ENCODE measurements around the gene TRIM65.

The TRIM65 gene

DNA sequence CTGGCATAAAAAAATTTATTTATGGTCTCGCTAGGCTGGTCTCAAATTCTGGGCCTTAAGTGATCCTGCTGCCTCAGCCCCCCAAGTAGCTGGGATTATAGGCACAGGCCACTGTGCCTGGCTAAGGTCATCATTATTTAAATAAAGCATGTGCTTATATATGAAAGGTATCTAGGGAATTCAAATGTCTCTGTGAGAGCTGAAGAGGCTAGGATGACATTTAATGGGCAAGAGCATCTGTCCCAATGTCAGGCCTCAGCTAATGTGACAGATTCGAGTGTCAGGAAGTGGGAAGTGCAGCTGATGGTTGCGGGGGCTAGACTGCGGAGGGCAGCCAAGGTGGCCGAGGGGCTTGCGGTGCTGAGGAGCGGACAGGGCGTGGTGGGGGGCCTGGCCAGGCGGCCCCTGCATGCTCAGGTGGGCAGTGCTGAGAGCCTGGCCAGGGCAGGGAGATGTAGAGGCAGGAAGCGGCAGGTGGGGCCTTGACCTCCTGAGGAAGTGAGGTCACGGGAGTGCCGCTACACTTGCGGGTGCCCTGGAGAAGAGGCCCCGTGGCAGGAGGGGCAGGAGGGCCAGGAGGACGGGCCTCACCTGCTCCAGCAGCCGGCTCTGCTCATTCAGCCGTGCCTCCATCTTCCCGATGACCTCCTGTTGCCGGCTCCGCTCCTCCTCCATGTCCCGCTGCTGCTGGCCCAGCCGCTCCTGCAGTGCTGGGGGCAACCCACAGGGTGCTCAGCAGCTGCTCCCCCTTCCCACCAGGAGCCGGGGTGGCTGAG lies 20.6 kb upstream of the TRIM65 start:
- Histone ChIP-seq H3K9ac (ENCODE audit: low read length) (no peak overlapping the region), H3K9me3 (ENCODE audit: control insufficient read depth, insufficient read depth, low read depth, low read length) (no peaks in the 10 kb centered on the region), H3K4me1 (ENCODE audit: control insufficient read depth, insufficient read depth, low read length) (no peaks in the 10 kb centered on the region), H3K36me3 (ENCODE audit: control insufficient read depth, insufficient read depth, low read length) (peaks cover 40% of the 10 kb centered on the region), H3K27me3 (ENCODE audit: control insufficient read depth, insufficient read depth, low read length) (no peaks in the 10 kb centered on the region), H3K27ac (ENCODE audit: low read depth, low read length) (no peak overlapping the region), H3K4me3 (ENCODE audit: low read depth, low read length) (no peak overlapping the region)

DNA sequence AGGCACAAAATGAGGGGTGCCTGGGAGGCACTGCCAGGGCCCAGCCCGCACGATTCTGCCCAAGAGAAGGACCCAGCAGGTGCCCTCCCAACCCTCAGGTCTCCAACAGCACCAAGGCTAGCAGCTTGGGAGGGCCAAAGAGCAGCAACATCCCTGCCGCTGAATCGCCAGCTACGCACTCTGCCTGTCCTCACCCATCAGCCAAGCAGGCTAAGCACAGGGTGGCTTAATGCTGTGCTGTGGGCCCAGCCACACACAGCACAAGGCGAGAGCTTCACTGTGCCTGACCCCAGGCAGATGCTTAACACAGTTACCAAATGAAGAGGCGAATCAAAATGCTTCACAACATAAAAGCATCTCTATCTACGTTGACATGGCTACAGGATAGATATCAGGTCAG lies 18.5 kb upstream of the TRIM65 start:
- H3K4me1 ChIP-seq (ENCODE audit: control insufficient read depth, insufficient read depth, low read length): 0 out of 2 replicates have a peak, but pooled peaks cover 3% of the 10 kb centered on the region
- no peak overlapping the region for H3K27ac ChIP-seq (ENCODE audit: low read depth, low read length)
- no peaks in the 10 kb centered on the region for H3K27me3 ChIP-seq (ENCODE audit: control insufficient read depth, insufficient read depth, low read length)
- peaks cover 35% of the 10 kb centered on the region for H3K36me3 ChIP-seq (ENCODE audit: control insufficient read depth, insufficient read depth, low read length)
- H3K9ac ChIP-seq (ENCODE audit: low read length): no peak overlapping the region
- H3K4me3 ChIP-seq (ENCODE audit: low read depth, low read length): no peak overlapping the region
- H3K9me3 ChIP-seq (ENCODE audit: control insufficient read depth, insufficient read depth, low read depth, low read length): no peaks in the 10 kb centered on the region

DNA sequence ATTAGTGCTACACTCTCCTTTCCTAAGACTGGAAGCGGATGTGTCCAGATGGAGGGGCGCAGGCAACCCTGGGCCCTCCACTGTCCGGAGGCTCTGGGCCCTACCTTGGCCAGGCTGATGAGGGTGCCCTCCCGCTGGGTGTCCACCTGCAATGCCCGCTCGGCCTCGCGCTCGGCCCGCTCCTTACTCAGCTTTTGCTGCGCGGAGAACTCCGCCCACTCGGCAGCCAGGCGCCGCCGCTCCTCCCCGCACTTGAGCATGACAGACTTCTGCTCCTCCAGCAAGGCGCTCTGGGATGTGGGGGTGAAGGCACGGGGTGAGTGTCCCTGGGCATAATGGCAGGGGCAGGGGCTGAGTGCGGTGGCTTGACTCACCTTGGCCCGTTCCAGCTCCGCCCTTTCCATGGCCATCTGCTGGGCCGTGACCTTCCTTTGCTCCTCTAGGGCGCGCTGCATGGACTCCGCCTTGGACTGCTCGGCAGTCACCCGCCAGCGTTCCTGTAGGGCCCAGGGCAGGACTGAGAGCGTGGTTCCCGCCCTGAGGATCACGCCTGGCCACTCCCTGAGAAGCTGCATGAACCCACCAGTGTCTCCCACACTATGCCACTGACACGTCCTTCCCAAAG lies 18.0 kb upstream of the TRIM65 start:
- H3K27me3 ChIP-seq (ENCODE audit: control insufficient read depth, insufficient read depth, low read length): no peaks in the 10 kb centered on the region
- no peak overlapping the region for H3K4me3 ChIP-seq (ENCODE audit: low read depth, low read length)
- H3K27ac ChIP-seq (ENCODE audit: low read depth, low read length): no peak overlapping the region
- H3K4me1 ChIP-seq (ENCODE audit: control insufficient read depth, insufficient read depth, low read length): 0 out of 2 replicates have a peak, but pooled peaks cover 3% of the 10 kb centered on the region
- H3K9me3 ChIP-seq (ENCODE audit: control insufficient read depth, insufficient read depth, low read depth, low read length): no peaks in the 10 kb centered on the region
- peaks cover 30% of the 10 kb centered on the region for H3K36me3 ChIP-seq (ENCODE audit: control insufficient read depth, insufficient read depth, low read length)
- no peak overlapping the region for H3K9ac ChIP-seq (ENCODE audit: low read length)

DNA sequence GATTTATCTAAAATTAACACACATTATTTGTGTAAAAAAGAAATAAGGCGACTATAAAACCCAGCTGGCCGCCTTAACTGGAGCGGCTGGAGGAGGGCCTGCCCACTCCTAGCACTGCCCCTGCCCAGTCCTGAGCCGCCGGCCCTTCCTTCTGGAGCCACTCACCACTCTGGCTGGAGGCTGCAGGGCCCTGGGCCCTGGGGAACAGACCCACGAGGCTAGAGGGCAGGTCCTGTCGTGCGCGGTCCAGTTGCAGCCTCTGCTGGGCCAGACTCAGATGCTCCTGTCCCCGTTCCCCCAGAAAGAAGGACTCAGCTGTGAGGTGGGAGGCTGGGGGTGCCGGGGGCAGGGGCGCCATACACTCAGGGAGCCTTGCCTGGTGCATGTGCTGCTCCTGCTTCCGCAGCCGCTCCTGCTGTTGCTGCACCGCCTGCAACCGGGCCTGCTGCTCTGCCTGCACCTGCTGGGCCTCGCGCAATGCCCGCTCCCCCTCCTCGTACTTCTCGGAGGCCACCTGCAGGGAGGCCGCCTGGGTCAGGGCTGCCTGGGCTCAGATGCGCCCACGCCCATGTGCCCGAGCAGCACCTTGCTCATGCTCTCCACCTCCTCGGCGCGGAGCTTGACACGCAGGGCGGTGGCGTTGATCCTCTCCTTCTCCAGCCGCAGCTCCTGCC lies 16.9 kb upstream of the TRIM65 start:
- Histone ChIP-seq H3K36me3 (ENCODE audit: control insufficient read depth, insufficient read depth, low read length) (peaks cover 28% of the 10 kb centered on the region), H3K27ac (ENCODE audit: low read depth, low read length) (no peak overlapping the region), H3K27me3 (ENCODE audit: control insufficient read depth, insufficient read depth, low read length) (no peaks in the 10 kb centered on the region), H3K9me3 (ENCODE audit: control insufficient read depth, insufficient read depth, low read depth, low read length) (no peaks in the 10 kb centered on the region), H3K9ac (ENCODE audit: low read length) (no peak overlapping the region), H3K4me3 (ENCODE audit: low read depth, low read length) (no peak overlapping the region), H3K4me1 (ENCODE audit: control insufficient read depth, insufficient read depth, low read length) (0 out of 2 replicates have a peak, but pooled peaks cover 3% of the 10 kb centered on the region)

DNA sequence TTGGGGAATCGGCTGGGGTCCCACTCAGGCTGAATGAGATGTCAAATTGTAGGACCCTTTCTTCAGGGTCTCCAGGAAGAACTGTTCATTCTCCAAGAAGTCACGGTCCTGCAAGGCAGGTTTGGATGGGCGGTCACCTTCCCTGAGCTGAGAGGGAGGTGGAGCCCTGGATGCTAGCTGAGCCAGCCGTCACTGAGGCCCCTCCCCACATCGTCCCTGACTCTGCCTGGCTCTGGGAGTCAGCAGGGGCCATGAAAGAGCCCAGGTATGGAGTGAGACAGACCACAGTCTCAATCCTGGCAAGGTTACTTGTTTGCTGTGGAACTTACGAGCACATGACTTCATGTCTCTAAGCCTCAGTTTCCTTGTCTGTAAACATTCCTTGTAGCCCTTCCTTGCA lies 13.9 kb upstream of the TRIM65 start:
- H3K27ac ChIP-seq (ENCODE audit: low read depth, low read length): no peak overlapping the region
- 0 out of 2 replicates have a peak, but pooled peaks cover 3% of the 10 kb centered on the region for H3K4me1 ChIP-seq (ENCODE audit: control insufficient read depth, insufficient read depth, low read length)
- no peaks in the 10 kb centered on the region for H3K27me3 ChIP-seq (ENCODE audit: control insufficient read depth, insufficient read depth, low read length)
- H3K9me3 ChIP-seq (ENCODE audit: control insufficient read depth, insufficient read depth, low read depth, low read length): no peaks in the 10 kb centered on the region
- no peak overlapping the region for H3K9ac ChIP-seq (ENCODE audit: low read length)
- H3K36me3 ChIP-seq (ENCODE audit: control insufficient read depth, insufficient read depth, low read length): peaks cover 19% of the 10 kb centered on the region
- H3K4me3 ChIP-seq (ENCODE audit: low read depth, low read length): no peak overlapping the region

DNA sequence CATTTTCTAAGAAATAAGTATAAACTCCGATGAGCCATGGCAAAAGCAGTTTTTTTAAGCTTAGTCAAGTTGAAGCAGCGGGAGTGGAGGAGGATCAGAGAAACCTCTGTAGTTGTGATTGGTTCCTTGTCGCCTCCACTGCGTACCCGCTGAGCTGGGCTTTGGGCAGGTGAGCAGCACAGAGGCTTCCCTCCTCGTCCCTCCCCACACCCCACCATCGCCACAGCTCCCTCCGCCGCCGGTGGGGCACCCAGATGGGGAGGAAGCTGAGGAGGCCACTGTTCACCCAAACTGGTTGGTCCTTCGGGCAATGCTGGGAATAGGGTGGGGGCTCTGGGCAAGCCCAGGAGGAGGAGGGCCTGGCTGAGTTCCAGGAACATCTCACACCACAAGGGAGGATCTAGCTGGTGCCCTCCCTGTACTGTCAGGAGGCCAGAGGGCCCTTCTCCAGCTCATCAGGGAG lies 13.1 kb upstream of the TRIM65 start:
- Histone ChIP-seq H3K27me3 (ENCODE audit: control insufficient read depth, insufficient read depth, low read length) (no peaks in the 10 kb centered on the region), H3K4me3 (ENCODE audit: low read depth, low read length) (no peak overlapping the region), H3K9me3 (ENCODE audit: control insufficient read depth, insufficient read depth, low read depth, low read length) (no peaks in the 10 kb centered on the region), H3K36me3 (ENCODE audit: control insufficient read depth, insufficient read depth, low read length) (peaks cover 19% of the 10 kb centered on the region), H3K9ac (ENCODE audit: low read length) (no peak overlapping the region), H3K27ac (ENCODE audit: low read depth, low read length) (no peak overlapping the region), H3K4me1 (ENCODE audit: control insufficient read depth, insufficient read depth, low read length) (0 out of 2 replicates have a peak, but pooled peaks cover 3% of the 10 kb centered on the region)

DNA sequence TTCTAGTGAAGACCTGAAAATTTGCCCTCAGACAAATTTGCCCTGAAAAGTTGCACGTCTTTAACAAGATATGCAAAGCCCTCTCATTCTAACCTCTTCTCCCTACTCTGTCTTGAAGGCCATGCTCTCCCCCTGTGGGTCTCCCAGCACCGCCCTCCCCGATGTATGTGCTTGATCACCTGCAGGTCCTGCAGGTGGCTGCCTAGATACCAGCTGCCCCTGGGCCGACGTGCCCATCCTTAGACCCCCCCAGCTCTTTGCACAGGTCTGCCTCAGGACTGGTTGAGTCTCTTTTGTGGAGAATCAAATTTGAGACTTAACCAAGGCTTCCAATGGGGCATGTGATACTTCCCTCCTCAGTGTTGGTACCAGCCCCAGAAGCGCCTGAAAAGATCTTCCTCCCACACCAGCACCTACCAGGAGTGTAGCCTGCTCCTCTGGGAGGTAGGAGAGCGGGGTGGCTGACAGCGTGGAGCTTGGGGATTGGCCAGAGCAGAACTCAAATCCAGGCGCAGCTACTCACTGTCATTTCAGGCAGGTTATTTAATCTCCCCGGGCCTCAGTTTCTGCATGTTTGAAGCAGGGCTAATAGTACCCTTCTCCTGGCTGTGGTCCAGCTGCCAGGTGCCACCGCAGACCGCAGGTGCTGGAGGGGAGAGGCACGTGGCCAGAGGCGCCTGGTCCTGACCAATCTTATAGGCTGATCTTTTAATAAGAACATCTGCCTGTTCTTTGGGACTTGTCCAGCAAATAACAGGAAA lies 12.5 kb upstream of the TRIM65 start:
- no peak overlapping the region for H3K27ac ChIP-seq (ENCODE audit: low read depth, low read length)
- H3K9me3 ChIP-seq (ENCODE audit: control insufficient read depth, insufficient read depth, low read depth, low read length): no peaks in the 10 kb centered on the region
- H3K36me3 ChIP-seq (ENCODE audit: control insufficient read depth, insufficient read depth, low read length): peaks cover 15% of the 10 kb centered on the region
- H3K27me3 ChIP-seq (ENCODE audit: control insufficient read depth, insufficient read depth, low read length): no peaks in the 10 kb centered on the region
- H3K9ac ChIP-seq (ENCODE audit: low read length): no peak overlapping the region
- no peak overlapping the region for H3K4me3 ChIP-seq (ENCODE audit: low read depth, low read length)
- 0 out of 2 replicates have a peak, but pooled peaks cover 3% of the 10 kb centered on the region for H3K4me1 ChIP-seq (ENCODE audit: control insufficient read depth, insufficient read depth, low read length)

DNA sequence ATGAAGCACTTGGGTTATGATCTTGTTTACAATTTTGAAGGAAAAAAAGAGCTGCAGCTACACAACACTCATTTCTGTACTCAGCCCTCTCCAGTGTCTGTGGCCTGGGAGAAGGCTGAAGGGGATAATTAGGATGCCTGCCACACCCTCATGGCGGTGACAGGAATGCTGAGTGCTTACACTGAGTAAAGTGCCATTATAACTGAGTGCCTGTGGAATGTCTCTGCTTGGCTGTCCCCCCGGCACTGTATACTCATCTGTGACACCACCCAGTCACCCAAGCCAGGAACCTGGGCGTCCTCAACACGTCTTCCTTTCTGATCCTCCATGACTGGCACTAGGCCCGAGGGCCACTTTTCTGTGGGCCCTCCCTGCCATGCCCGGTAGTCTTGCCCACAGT lies 11.4 kb upstream of the TRIM65 start:
- Histone ChIP-seq H3K9me3 (ENCODE audit: control insufficient read depth, insufficient read depth, low read depth, low read length) (no peaks in the 10 kb centered on the region), H3K27ac (ENCODE audit: low read depth, low read length) (no peak overlapping the region), H3K27me3 (ENCODE audit: control insufficient read depth, insufficient read depth, low read length) (no peaks in the 10 kb centered on the region), H3K9ac (ENCODE audit: low read length) (no peak overlapping the region), H3K4me1 (ENCODE audit: control insufficient read depth, insufficient read depth, low read length) (0 out of 2 replicates have a peak, but pooled peaks cover 3% of the 10 kb centered on the region), H3K36me3 (ENCODE audit: control insufficient read depth, insufficient read depth, low read length) (peaks cover 10% of the 10 kb centered on the region), H3K4me3 (ENCODE audit: low read depth, low read length) (no peak overlapping the region)

DNA sequence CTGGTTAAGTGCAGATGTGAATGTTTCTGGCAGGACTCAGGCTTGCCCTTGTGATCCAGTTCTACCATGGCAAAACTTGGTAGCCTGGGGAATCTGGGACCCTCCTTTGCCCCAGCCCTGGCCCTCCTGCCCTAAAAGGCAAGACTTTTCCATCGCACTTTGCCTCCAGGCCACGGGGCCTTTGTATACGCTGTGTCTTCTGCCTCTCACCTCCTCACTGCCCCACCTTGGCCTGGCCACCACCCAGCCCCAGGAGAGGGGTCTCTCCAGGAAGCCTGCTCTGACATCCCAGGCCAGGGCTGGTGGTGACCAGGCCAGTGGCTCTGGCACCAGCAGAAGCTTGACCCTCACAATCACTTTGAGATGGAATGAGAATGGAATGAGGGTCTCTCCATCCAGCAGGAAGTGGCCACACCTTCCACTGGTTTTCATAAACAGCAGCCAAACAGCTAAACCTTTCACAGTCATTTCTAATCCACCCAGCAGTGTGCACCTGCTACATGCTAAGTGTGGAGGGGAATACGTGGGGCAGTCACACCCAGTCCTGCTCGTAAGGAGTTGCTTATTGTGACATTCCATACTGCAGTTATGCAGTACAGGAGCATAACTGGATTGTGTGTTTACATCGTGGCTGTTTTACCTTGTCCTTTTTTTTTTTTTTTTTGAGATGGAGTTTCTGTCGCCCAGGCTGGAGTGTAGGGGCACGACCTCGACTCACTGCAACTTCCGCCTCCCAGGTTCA lies 9.6 kb upstream of the TRIM65 start:
- H3K4me3 ChIP-seq (ENCODE audit: low read depth, low read length): no peak overlapping the region
- H3K27ac ChIP-seq (ENCODE audit: low read depth, low read length): no peak overlapping the region
- H3K36me3 ChIP-seq (ENCODE audit: control insufficient read depth, insufficient read depth, low read length): peaks cover 20% of the 10 kb centered on the region
- no peaks in the 10 kb centered on the region for H3K27me3 ChIP-seq (ENCODE audit: control insufficient read depth, insufficient read depth, low read length)
- H3K9ac ChIP-seq (ENCODE audit: low read length): no peak overlapping the region
- no peaks in the 10 kb centered on the region for H3K9me3 ChIP-seq (ENCODE audit: control insufficient read depth, insufficient read depth, low read depth, low read length)
- H3K4me1 ChIP-seq (ENCODE audit: control insufficient read depth, insufficient read depth, low read length): 0 out of 2 replicates have a peak, but pooled peaks cover 3% of the 10 kb centered on the region

All from HUES6 (cell line).